HepG2 (cell line): ENCODE data around the gene PRR11. TPM values are rescaled to one million over a fixed set of nuclear protein-coding genes. Genes with fewer than 3 reads are reported as not detected.

Source experiments
- CCDC6 ChIP-seq: sonication (generic); formaldehyde crosslinking; IDR thresholded peaks from 2 replicates; pipeline ENCODE4 v1.8.1; 2022; ENCODE audit warnings: mild to moderate bottlenecking, missing genetic modification reagents, moderate library complexity
- CSRNP2 ChIP-seq: sonication (generic); formaldehyde crosslinking; conservative IDR thresholded peaks from 2 replicates; pipeline ENCODE4 v1.8.0; 2022; ENCODE audit warnings: low read depth, missing genetic modification reagents
- E2F1 ChIP-seq: sonication (generic); formaldehyde crosslinking; IDR thresholded peaks from 2 replicates; pipeline ENCODE4 v1.5.0; 2020; ENCODE audit warnings: missing genetic modification reagents
- GMEB2 ChIP-seq: IDR thresholded peaks from 2 replicates; pipeline ENCODE4 v1.6.1; 2016; ENCODE audit warnings: missing biosample characterization, missing genetic modification reagents, low read depth
- KDM1A ChIP-seq: IDR thresholded peaks from 2 replicates; pipeline ENCODE4 v1.6.1; 2016; ENCODE audit warnings: missing compliant biosample characterization
- MAFK ChIP-seq, 2 experiments: IDR thresholded peaks in 1 of 2; conservative IDR thresholded peaks in 1 of 2; 2 replicates each; pipeline ENCODE4 v1.6.1; 2011; ENCODE audit warnings: improper control_type of control experiment in 2 of 2, low read length in 2 of 2
- NFIC ChIP-seq: IDR thresholded peaks from 2 replicates; pipeline ENCODE4 v1.6.1; 2012; ENCODE audit warnings: mild to moderate bottlenecking, low read length, inconsistent platforms
- PHF20 ChIP-seq: sonication (generic); formaldehyde crosslinking; IDR thresholded peaks from 2 replicates; pipeline ENCODE4 v1.5.0; 2020; ENCODE audit warnings: mild to moderate bottlenecking, missing genetic modification reagents
- SAP130 ChIP-seq: IDR thresholded peaks from 2 replicates; pipeline ENCODE4 v1.6.1; 2016; ENCODE audit warnings: low read depth
- TARDBP ChIP-seq: sonication (generic); formaldehyde crosslinking; IDR thresholded peaks from 2 replicates; pipeline ENCODE4 v1.8.0; 2022; ENCODE audit warnings: mild to moderate bottlenecking, missing genetic modification reagents
- TEAD3 ChIP-seq: optimal IDR thresholded peaks from 2 replicates; pipeline ENCODE3; 2016; ENCODE audit warnings: borderline replicate concordance
- THAP9 ChIP-seq: sonication (generic); formaldehyde crosslinking; IDR thresholded peaks from 2 replicates; pipeline ENCODE4; 2020; ENCODE audit warnings: missing genetic modification reagents, mild to moderate bottlenecking, borderline replicate concordance
- ZFP1 ChIP-seq: IDR thresholded peaks from 2 replicates; pipeline ENCODE4 v1.6.1; 2016
- ZMYM2 ChIP-seq: sonication (generic); formaldehyde crosslinking; IDR thresholded peaks from 2 replicates; pipeline ENCODE4 v1.8.0; 2022; ENCODE audit warnings: mild to moderate bottlenecking, missing genetic modification reagents
- ZMYM3 ChIP-seq: sonication (generic); formaldehyde crosslinking; IDR thresholded peaks from 2 replicates; pipeline ENCODE4 v1.5.1; 2020; ENCODE audit warnings: mild to moderate bottlenecking, missing genetic modification reagents
- ZNF136 ChIP-seq: sonication (generic); formaldehyde crosslinking; IDR thresholded peaks from 2 replicates; pipeline ENCODE4 v1.8.1; 2022; ENCODE audit warnings: low read depth, mild to moderate bottlenecking, moderate library complexity, missing genetic modification reagents
- ZNF326 ChIP-seq: sonication (generic); formaldehyde crosslinking; IDR thresholded peaks from 2 replicates; pipeline ENCODE4 v1.4.0; 2020; ENCODE audit warnings: missing genetic modification reagents, borderline replicate concordance
- polyA plus RNA-seq, 8 experiments: library from polyadenylated mRNA; depleted of rRNA in 3 of 8; stranded (reverse) in 7 of 8; unstranded in 1 of 8; fragments of >200 nt; fragmentation: Illumina TruSeq in 4 of 8; extraction: Trizol in 4 of 8; gene quantifications; 2 replicates each; pipeline versions ENCODE4 v1.2.1 to v1.2.3, GENCODE V29; 2011 to 2016; ENCODE audit warnings: low read depth in 4 of 8, missing spikeins in 1 of 8, mixed read lengths in 1 of 8; ENCODE audit not compliant: insufficient read depth in 1 of 8
- total RNA-seq, 5 experiments: library from RNA; depleted of rRNA; stranded (reverse); fragments of >200 nt; fragmentation: Illumina TruSeq; extraction: Trizol; gene quantifications; 2 replicates each; pipeline ENCODE4 v1.2.3, GENCODE V29; 2016; ENCODE audit warnings: low read depth in 1 of 5
- TF ChIP-seq, protein P1 (sequence below): sonication (generic); formaldehyde crosslinking; IDR thresholded peaks from 2 replicates; pipeline ENCODE4 v1.4.0; 2020; ENCODE audit warnings: missing genetic modification reagents, borderline replicate concordance

PRR11 gene
- total and polyA plus RNA-seq, 2 of the 13 experiments (the other 11 are each of a cell fraction or from before 2014, with no cell fraction given) = 35.7 to 39.2 TPM

DNA sequence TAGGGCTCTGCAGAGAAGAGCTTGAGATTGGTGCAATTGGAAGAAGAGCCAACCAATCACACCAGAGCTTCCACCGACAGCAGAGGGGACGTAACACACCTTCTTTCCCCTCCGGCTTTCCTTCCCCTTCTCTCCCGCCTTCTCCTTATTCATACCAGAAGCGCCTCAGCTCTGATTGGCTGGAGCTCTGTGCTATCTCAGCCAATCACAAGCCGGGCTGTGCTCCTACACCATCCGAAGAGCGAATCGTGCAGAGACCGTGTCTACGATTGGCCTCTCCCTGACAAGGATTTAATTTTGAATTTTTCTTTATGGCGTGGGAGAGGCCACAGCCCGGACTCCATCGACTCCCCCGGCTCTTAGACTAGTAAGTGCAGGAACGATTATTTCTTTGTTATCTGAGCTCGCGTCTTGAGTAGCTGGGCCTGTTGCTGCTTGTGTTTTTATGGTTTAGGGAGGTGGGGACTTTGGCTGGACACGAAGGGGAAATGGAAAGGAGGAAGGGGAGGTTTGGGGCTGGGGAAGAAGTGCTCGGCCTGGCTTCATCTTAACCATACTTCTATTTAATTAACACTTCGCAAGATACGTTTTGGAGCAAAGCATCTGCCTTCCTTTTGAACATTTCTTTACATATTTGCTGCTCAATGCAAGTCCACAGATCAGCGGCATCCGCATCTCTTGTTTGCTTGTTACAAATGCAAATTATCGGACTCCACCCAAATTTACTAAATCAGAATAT is at the start of gene PRR11 (continued):
- TF ChIP-seq MAFK (conservative IDR thresholded peaks at IDR 0.05 in 1 of 2, IDR thresholded peaks at IDR 0.05 in 1 of 2; ENCODE audit: low read length in 2 of 2) = no peak
- TF ChIP-seq ZNF326 (CRISPR knock-in tag) = no peak
- peak; percentile 71 for TF ChIP-seq E2F1 (CRISPR knock-in tag)
- no peak for TF ChIP-seq KDM1A (CRISPR knock-in tag)
- no peak for TF ChIP-seq THAP9 (CRISPR knock-in tag)
- TF ChIP-seq ZMYM2 (CRISPR knock-in tag) = no peak
- TF ChIP-seq ZNF136 = no peak
- no peak for TF ChIP-seq GMEB2 (CRISPR knock-in tag)
- peak; percentile 99 for TF ChIP-seq SAP130
- TF ChIP-seq CCDC6 (CRISPR knock-in tag) = peak; percentile 79; the same call in 1 of the 2 replicates
- TF ChIP-seq TEAD3 (CRISPR knock-in tag) = no peak
- TF ChIP-seq, protein P1, sequence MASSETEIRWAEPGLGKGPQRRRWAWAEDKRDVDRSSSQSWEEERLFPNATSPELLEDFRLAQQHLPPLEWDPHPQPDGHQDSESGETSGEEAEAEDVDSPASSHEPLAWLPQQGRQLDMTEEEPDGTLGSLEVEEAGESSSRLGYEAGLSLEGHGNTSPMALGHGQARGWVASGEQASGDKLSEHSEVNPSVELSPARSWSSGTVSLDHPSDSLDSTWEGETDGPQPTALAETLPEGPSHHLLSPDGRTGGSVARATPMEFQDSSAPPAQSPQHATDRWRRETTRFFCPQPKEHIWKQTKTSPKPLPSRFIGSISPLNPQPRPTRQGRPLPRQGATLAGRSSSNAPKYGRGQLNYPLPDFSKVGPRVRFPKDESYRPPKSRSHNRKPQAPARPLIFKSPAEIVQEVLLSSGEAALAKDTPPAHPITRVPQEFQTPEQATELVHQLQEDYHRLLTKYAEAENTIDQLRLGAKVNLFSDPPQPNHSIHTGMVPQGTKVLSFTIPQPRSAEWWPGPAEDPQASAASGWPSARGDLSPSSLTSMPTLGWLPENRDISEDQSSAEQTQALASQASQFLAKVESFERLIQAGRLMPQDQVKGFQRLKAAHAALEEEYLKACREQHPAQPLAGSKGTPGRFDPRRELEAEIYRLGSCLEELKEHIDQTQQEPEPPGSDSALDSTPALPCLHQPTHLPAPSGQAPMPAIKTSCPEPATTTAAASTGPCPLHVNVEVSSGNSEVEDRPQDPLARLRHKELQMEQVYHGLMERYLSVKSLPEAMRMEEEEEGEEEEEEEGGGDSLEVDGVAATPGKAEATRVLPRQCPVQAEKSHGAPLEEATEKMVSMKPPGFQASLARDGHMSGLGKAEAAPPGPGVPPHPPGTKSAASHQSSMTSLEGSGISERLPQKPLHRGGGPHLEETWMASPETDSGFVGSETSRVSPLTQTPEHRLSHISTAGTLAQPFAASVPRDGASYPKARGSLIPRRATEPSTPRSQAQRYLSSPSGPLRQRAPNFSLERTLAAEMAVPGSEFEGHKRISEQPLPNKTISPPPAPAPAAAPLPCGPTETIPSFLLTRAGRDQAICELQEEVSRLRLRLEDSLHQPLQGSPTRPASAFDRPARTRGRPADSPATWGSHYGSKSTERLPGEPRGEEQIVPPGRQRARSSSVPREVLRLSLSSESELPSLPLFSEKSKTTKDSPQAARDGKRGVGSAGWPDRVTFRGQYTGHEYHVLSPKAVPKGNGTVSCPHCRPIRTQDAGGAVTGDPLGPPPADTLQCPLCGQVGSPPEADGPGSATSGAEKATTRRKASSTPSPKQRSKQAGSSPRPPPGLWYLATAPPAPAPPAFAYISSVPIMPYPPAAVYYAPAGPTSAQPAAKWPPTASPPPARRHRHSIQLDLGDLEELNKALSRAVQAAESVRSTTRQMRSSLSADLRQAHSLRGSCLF = no peak
- no peak for TF ChIP-seq NFIC
- peak; percentile 79; the same call in 1 of the 2 replicates for TF ChIP-seq CSRNP2 (CRISPR knock-in tag)
- TF ChIP-seq PHF20 (CRISPR knock-in tag) = no peak
- no peak for TF ChIP-seq ZMYM3
- TF ChIP-seq TARDBP (CRISPR knock-in tag) = peak; percentile 53; the same call in 1 of the 2 replicates
- no peak for TF ChIP-seq ZFP1 (CRISPR knock-in tag)
